HG03139 (cell line): ENCODE measurements around the gene SLC22A4.

ENCODE experiments used
- ATAC-seq: cut with Tn5 transposase; IDR thresholded peaks from one replicate; pipeline ENCODE4 v1.9.1; 2021; ENCODE audit not compliant: unreplicated experiment

Gene SLC22A4

GRCh38 chr5:132274050-132274792 lies 20.0 kb upstream of the SLC22A4 start:
- ATAC-seq, result no peak

DNA sequence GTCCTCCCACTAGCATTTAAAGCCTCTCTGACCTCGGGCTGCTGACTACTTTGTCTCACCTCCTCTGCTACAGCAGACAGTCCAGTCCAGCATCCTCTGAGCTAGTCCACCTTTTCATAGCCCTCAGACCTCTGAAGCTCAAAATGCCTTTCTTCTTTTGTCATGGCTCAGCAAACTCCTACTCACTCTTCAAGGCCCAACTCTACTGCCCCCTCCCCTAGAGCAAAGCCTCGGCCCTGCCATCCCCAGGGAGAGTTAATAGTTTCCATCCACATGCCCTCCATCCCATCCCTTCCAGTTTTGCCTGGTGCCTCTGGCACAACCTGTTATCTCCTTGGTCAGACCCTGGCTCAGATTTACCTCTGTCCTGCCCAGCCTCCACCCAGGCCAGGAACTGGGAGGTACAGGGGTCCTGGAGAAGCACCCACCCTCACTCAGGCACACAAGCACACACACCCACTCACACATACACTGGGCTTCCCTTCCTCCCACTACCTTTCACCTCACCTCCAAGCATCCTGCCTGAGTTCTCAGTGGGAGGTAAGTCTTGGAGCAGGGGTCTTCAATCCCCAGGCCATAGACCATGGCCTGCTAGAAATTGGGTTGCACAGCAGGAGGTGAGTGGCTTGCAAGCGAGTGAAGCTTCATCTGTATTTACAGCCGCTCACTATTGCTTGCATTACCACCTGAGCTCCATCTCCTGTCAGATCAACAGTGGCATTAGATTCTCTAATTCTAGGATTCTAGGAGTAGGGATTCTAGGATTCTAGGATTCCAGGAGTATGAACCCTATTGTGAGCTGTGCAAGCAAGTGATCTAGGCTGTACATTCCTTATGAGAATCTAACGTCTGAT lies 18.6 kb upstream of the SLC22A4 start:
- ATAC-seq, result no peak

DNA sequence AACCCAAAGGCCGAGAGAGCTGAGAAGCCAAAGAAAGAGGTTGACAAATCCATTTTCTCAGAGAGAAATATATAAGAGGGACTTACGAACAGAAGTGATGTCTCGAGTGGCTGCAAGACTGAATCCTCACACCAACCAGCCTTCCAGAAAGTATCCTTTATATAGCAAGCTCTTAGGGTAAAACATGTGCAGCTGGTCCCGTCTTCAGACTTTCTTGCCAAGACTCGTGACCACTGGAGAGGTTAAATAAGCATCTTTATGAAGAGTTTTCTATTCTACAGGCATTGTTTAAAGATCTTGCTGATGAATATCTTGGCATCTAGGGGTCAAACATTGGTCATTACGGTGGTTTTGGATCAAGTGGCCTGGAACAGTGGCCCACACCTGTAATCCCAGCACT lies 16.9 kb upstream of the SLC22A4 start:
- no peak for ATAC-seq

DNA sequence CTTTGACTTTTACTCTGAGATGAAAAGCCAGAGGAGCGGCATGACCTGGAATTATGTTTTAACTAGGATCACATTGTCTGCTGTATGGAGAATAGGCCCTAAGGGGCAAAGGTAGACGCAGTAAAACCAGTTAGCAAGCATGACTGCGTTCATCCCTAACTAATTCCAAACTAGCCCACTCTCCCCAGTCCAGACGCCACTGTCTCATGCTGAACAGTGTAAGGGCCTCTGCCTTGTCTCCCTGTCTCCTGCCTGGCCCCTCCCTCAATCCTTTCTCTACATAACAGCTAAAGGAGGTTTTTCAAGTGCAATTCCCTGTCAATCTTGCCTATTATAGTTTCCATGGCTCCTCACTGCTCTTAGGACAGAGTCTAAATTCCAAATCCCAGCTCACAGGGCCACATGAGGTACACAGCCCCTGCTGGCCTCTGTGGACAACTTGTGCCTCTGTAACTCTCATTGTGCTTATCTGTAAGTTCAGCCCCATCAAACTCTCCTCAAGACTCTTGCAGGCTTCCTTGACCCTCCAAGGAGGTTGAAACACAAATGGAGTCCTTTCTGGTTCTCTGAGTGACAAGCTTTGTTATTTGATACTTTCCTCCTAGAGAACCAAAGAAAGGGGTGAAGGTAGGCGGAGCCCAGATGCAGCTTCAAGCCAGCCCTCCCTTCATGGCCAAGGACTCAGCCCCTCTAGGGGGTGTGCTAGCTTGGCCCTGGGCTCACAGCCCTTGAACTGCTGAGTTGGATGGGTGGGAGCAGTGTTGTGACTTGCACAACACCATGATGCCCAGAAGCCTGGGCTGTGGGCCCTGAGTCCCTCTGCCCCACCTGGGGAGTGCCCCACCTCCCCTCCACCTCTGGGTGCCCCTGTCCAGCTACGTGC lies 16.0 kb upstream of the SLC22A4 start:
- ATAC-seq, result no peak

DNA sequence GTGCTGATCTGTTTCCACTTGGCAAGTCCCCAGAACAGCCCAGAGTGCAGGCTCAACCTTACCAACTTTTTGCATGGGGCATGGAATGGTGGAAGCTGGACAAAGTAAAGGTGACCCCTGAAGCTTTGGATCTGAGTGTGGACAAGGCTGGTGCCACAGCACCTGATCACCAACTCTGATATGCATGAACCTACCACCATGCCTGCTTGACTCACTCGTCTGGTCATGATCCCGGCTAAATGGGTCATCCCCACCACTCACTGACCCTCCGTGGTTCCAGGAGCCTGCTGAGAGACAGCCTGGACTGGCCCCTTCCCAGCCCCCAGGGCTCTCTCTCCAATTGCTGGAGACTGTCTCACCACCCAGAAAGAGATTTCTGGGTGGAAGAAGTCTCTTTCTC lies 14.4 kb upstream of the SLC22A4 start:
- no peak for ATAC-seq

GRCh38 chr5:132280371-132281240 lies 13.6 kb upstream of the SLC22A4 start:
- ATAC-seq, result no peak

DNA sequence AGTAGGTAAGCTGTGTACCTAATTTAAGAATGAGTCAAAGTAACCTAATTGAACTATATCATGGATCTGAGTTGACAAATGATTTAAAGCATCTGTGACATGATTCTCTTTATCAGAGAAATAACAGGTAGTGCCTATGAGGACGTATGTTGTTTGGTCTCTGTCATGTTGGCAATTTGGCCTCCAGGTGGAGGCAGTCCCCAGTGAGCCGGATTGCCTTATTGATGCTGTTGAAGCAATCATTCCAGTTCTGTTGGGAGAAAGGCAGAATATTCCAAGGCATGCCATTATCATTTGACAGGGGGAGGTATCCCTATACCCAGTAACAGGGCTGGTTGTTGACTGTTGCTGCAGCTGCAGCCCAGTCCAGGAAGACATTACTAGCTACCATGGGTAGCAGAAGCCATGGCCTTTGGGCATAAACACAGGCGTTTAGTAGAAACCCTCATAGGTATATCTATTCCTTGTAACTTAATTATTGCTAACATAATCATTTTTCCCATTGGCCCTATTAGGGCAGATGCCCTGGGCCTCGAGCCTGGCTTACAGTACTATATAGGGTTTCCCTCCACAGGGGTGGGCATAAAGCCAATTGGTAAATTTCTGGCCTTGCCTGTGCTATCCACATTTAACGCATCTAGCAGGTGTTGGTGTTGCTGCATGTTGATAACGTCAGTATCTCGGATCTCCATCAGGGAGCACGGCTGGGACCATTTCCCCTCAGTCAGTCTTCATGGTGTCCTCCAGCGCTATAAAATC lies 12.2 kb upstream of the SLC22A4 start:
- ATAC-seq, result no peak

DNA sequence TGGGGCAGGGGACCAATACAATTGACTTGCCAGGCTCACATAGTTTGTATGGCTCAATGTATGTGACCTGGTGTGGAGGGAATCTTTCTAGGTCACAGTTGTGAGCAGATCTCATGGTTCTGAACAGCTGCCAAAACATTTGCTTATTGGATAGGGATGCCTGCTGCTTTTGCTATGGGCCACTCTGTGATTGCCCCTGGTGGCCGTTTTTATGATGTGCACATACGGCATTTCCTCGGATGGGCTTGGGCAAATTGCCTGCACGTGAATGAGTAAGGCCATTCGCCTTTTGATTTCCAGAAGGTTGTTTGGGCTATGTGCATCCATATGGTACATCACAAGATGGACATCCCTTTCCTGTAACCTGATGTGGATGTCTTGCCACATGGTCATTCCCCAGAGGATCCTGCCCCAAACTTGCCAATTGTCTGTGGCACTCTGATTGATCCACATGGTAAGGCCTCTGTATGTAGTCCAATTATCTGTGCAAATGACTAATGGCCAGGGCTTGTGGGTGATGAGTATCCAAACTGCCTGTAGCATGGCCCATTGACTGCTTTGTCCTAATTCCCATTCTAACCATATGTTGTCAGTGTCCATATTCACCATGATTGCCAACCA lies 10.7 kb upstream of the SLC22A4 start:
- ATAC-seq, result no peak

- ATAC-seq, result no peak
These were observed 5.1 kb upstream of the SLC22A4 start for GRCh38 chr5:132289097-132289496.

DNA sequence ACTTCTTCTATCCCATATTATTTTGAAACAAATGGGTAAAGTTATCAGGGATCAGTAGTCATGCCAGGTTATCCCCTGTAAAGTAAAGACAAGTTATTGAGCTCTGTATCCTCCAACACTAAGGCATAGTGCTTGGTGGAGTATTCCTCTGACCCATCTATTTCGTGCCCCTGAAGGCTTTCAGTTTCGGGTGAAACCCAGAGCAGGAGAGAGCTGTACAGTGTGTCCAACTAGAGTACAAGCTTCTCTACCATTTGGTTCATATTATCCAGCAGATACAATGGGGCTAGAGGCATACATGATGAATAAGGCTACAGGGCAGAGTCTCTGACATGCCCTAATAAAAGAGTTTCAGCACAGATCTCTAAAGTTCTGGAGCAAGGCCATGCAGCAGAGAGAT lies 3.2 kb upstream of the SLC22A4 start:
- no peak for ATAC-seq

- ATAC-seq, result peak; percentile 31
These were observed 865 bp upstream of the SLC22A4 start for GRCh38 chr5:132293066-132293991.

DNA sequence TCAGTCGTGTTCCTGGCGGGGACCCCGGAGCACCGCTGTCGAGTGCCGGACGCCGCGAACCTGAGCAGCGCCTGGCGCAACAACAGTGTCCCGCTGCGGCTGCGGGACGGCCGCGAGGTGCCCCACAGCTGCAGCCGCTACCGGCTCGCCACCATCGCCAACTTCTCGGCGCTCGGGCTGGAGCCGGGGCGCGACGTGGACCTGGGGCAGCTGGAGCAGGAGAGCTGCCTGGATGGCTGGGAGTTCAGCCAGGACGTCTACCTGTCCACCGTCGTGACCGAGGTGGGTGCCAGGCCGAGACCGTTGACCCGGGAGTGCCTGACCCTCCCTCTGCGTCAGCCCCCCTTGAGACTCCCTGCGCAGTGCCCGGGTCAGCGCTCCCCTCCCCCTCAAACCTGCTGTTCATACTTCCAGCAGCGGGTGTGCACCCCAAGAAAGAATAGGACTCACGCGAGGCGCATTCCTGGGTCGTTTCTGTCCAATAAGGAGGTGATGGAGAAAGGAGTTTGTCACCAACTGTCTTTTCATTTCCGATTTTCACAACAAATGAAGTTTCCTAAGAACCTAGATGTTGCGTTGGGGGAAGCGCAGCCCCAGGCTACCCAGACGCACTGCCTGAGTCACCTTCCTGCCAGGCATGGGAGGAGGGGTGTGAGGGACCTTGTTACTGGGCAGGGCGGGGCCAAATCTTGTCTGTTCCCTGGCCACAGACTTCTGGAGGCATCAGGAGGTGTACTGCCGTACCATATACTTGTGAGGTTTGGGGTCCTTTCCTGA lies 722 bp downstream of the SLC22A4 start:
- ATAC-seq, result peak; percentile 7

DNA sequence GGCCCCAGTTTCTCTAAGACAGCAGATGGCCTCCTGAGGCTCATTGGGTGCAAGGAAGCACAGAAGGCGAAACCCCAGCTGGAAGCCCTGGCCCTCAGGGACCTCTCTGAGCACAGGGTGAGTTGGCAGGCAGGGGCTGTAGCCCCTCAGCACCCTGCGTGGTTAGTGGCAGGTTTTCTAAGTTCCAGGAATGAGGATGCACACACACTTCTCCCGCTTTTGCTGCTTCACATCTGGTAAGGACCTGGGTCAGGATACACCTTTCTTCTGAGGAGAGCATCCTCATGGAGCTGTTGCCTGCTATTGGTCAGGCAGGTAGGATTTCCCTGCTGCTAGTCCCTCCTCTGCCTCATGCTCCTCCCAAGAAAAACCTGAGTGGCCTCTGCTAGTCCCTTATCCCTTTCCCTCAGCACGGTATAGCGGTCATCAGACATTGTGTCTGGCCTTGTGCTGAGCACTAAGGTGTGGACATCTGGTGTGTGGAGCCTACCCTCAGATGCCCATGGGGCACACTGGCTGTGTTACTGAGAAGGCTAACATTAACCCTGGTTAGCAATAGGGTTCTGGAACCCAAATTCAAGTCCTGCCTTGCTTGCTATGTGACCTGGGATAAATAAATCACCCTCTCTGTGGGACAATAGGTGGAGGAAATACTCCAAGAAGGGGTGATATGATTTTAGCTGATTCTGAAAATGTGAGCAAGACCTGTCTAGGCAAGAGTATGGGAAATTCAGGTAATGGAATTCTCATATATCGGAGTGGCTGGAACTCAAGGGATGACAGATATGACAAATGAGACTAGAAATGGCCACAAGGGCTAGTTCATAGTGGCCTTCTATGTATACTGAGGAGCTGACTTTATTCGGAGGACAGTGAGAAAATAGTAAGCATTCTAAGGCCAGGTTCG lies 1.6 kb downstream of the SLC22A4 start:
- no peak for ATAC-seq

DNA sequence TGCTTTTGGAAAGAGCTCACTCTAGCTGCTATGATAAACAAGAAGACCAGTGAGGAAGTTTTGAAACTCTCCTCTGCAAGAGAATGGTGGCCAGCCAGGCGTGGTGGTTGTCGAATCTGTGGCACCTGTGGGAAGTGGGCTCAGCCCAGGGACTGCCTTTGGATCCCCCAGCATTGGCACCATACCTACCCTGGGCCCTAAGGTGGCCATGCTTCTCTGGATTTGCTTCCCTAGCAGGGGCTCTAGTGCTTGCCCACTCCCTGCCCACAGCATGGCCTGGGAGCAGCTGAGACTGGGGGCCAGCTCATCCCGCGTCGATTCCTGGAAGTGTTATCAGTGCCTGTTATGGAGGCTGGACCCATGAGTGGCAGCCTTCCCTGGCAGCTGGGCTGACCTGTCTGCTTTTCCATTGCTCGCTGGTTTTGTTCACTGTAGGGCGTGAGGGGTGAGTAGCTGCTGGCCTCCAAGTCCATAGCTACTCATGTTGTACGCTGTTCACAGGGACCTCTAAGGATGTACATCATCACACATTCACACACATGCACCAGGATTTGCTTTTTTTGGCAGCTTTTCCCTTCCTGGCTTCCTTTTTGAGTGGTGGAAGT lies 2.3 kb downstream of the SLC22A4 start:
- no peak for ATAC-seq

- ATAC-seq, result no peak
These were observed 3.2 kb downstream of the SLC22A4 start for GRCh38 chr5:132297211-132297940.
